HepG2 (cell line): ENCODE data around the gene KAZN. TPM values are rescaled to one million over a fixed set of nuclear protein-coding genes. Genes with fewer than 3 reads are reported as not detected.

Source experiments
- ATAC-seq: fragments of 200-7000 bp; cut with Tn5 transposase; 3 replicates; pipeline ENCODE4 v1.9.1; 2020; ENCODE audit warnings: mild to moderate bottlenecking, moderate library complexity
- BruUV-seq: library from RNA; stranded (reverse); fragments of 400-500 nt; replicated peaks from 2 replicates; lab custom pipeline; 2021; lab: Mats Ljungman, UMichigan
- CTCF ChIA-PET: fragments of 300-600 bp; formaldehyde crosslinking; extraction: SDS; loops from one replicate; lab custom pipeline; 2021; ENCODE audit warnings: low total read pairs, inconsistent platforms, low intra/inter-chr PET ratio; lab: Yijun Ruan, JAX
- POLR2A ChIA-PET: fragments of 350-600 bp; sonication (Branson Sonifier 250); formaldehyde crosslinking; loops from one replicate; lab custom pipeline; 2020; ENCODE audit warnings: antibody characterized with exemption, inconsistent platforms; lab: Yijun Ruan, JAX
- DNase-seq: peaks from one replicate; pipeline ENCODE4 v3.0.0-alpha.2; 2015; ENCODE audit warnings: low spot score
- FAIRE-seq: peaks from 3 replicates; lab custom pipeline; 2011; peaks lifted over from hg19 to GRCh38; lab: Jason Lieb, UNC
- H2AFZ ChIP-seq: one replicate; pipeline ENCODE4 v1.6.1; 2011; ENCODE audit warnings: low read length, inconsistent platforms
- H3K27ac ChIP-seq: fragments of 300-600 bp; 3 replicates; pipeline ENCODE4 v1.8.0; 2011; ENCODE audit warnings: mixed run types, mild to moderate bottlenecking, mixed read lengths, low read length, inconsistent platforms; ENCODE audit not compliant: insufficient read depth; ENCODE audit errors: extremely low read length
- H3K27me3 ChIP-seq, 2 experiments: fragments of 200-600 bp in 1 of 2; 2 replicates in 1 of 2; 3 replicates in 1 of 2; pipeline versions ENCODE4 v1.6.0 to v1.8.0; 2011; ENCODE audit warnings: low read length in 2 of 2, mild to moderate bottlenecking in 2 of 2, moderate library complexity in 2 of 2, inconsistent platforms in 1 of 2; ENCODE audit not compliant: insufficient read depth in 2 of 2, control insufficient read depth in 1 of 2
- H3K36me3 ChIP-seq, 2 experiments: fragments of 200-600 bp in 1 of 2; replicated peaks in 1 of 2; 2 replicates in 1 of 2; 3 replicates in 1 of 2; pipeline versions ENCODE4 v1.5.1 to v1.8.0; 2011; ENCODE audit warnings: low read length in 2 of 2, inconsistent platforms in 1 of 2; ENCODE audit not compliant: insufficient read depth in 2 of 2, control insufficient read depth in 1 of 2
- H3K4me1 ChIP-seq: 2 replicates; pipeline ENCODE4 v1.5.1; 2012; ENCODE audit warnings: low read length, inconsistent platforms; ENCODE audit not compliant: insufficient read depth
- H3K4me2 ChIP-seq: 2 replicates; pipeline ENCODE4 v1.6.0; 2011; ENCODE audit warnings: low read depth, low read length, inconsistent platforms
- H3K4me3 ChIP-seq, 3 experiments: fragments of 200-600 bp in 1 of 3; sonication (generic), shearing (Covaris generic) in 1 of 3; replicated peaks in 1 of 3; 2 replicates each; pipeline ENCODE4 v1.5.1; 2011 to 2016; ENCODE audit warnings: low read length in 3 of 3, inconsistent platforms in 2 of 3, low read depth in 2 of 3, mild to moderate bottlenecking in 2 of 3, control low read depth in 1 of 3, mixed read lengths in 1 of 3; ENCODE audit not compliant: insufficient read depth in 1 of 3
- H3K79me2 ChIP-seq: one replicate; pipeline ENCODE4 v1.6.1; 2011; ENCODE audit warnings: low read length, inconsistent platforms; ENCODE audit not compliant: insufficient read depth
- H3K9ac ChIP-seq: 2 replicates; pipeline ENCODE4 v1.6.0; 2011; ENCODE audit warnings: mild to moderate bottlenecking, low read depth, low read length, inconsistent platforms; ENCODE audit not compliant: insufficient read depth
- H3K9me3 ChIP-seq: 2 replicates; pipeline ENCODE4 v1.5.1; 2012; ENCODE audit warnings: mild to moderate bottlenecking, low read length
- H4K20me1 ChIP-seq: 2 replicates; pipeline ENCODE4 v1.6.0; 2011; ENCODE audit warnings: inconsistent platforms, mild to moderate bottlenecking, low read length, moderate library complexity; ENCODE audit not compliant: insufficient read depth
- ATF7 ChIP-seq, 2 experiments: fragments of 450-650 bp in 1 of 2; sonication (generic) in 1 of 2; formaldehyde crosslinking in 1 of 2; IDR thresholded peaks; 2 replicates each; pipeline versions ENCODE4 v1.4.0 to v1.6.1; 2016 to 2020; ENCODE audit warnings: antibody characterized with exemption in 1 of 2, mild to moderate bottlenecking in 1 of 2, missing genetic modification reagents in 1 of 2
- GPN1 ChIP-seq: sonication (generic); formaldehyde crosslinking; IDR thresholded peaks from 2 replicates; pipeline ENCODE4 v1.5.1; 2020; ENCODE audit warnings: missing genetic modification reagents, borderline replicate concordance
- IRF2 ChIP-seq: IDR thresholded peaks from 2 replicates; pipeline ENCODE4 v1.6.1; 2018; ENCODE audit warnings: missing genetic modification reagents, missing compliant biosample characterization
- NKX3-1 ChIP-seq: sonication (generic); formaldehyde crosslinking; IDR thresholded peaks from 2 replicates; pipeline ENCODE4 v1.5.0; 2020; ENCODE audit warnings: missing genetic modification reagents
- ZBTB42 ChIP-seq: sonication (generic); formaldehyde crosslinking; IDR thresholded peaks from 2 replicates; pipeline ENCODE4 v1.5.0; 2020; ENCODE audit warnings: mild to moderate bottlenecking, missing genetic modification reagents
- ZNF20 ChIP-seq: sonication (generic); formaldehyde crosslinking; IDR thresholded peaks from 2 replicates; pipeline ENCODE4 v1.4.0; 2020; ENCODE audit warnings: mild to moderate bottlenecking, moderate library complexity, missing genetic modification reagents
- ZNF318 ChIP-seq: sonication (generic); formaldehyde crosslinking; IDR thresholded peaks from 2 replicates; pipeline ENCODE4 v1.4.0; 2020; ENCODE audit warnings: mild to moderate bottlenecking, missing genetic modification reagents
- ZNF333 ChIP-seq: sonication (generic); formaldehyde crosslinking; IDR thresholded peaks from 2 replicates; pipeline ENCODE4 v1.4.0; 2020; ENCODE audit warnings: mild to moderate bottlenecking, missing genetic modification reagents, borderline replicate concordance
- ZNF724P ChIP-seq: sonication (generic); formaldehyde crosslinking; IDR thresholded peaks from 2 replicates; pipeline ENCODE4 v1.8.0; 2022; ENCODE audit warnings: missing genetic modification reagents, borderline replicate concordance
- ZNF788 ChIP-seq: sonication (generic); formaldehyde crosslinking; IDR thresholded peaks from 2 replicates; pipeline ENCODE4 v1.5.0; 2020; ENCODE audit warnings: mild to moderate bottlenecking, missing genetic modification reagents, borderline replicate concordance
- WGBS: methylation state at CpG from one replicate; pipeline ENCODE4 v1.1.6; 2017; ENCODE audit warnings: low lambda C conversion rate; 5-methylcytosine and 5-hydroxymethylcytosine counted together
- in situ Hi-C: cut with HindIII; loops from 2 replicates; pipeline ENCODE4 v1.10.0; 2017; ENCODE audit warnings: low pct_unique_long_range_greater_than_20kb; ENCODE audit not compliant: extremely low pct_ligation_motif_present
- intact Hi-C: fragments of 100-400 bp; cut with micrococcal nuclease; formaldehyde crosslinking; loops from one replicate; pipeline ENCODE4 v1.10.0; 2022; ENCODE audit not compliant: unreplicated experiment
- polyA plus RNA-seq, 8 experiments: library from polyadenylated mRNA; depleted of rRNA in 3 of 8; stranded (reverse) in 7 of 8; unstranded in 1 of 8; fragments of >200 nt; fragmentation: Illumina TruSeq in 4 of 8; extraction: Trizol in 4 of 8; gene quantifications; 2 replicates each; pipeline versions ENCODE4 v1.2.1 to v1.2.3, GENCODE V29; 2011 to 2016; ENCODE audit warnings: low read depth in 4 of 8, missing spikeins in 1 of 8, mixed read lengths in 1 of 8; ENCODE audit not compliant: insufficient read depth in 1 of 8
- total RNA-seq, 5 experiments: library from RNA; depleted of rRNA; stranded (reverse); fragments of >200 nt; fragmentation: Illumina TruSeq; extraction: Trizol; gene quantifications; 2 replicates each; pipeline ENCODE4 v1.2.3, GENCODE V29; 2016; ENCODE audit warnings: low read depth in 1 of 5

Gene KAZN
- total and polyA plus RNA-seq, 2 of the 13 experiments (the other 11 are each of a cell fraction or from before 2014, with no cell fraction given) = 10.4 to 13.5 TPM

DNA sequence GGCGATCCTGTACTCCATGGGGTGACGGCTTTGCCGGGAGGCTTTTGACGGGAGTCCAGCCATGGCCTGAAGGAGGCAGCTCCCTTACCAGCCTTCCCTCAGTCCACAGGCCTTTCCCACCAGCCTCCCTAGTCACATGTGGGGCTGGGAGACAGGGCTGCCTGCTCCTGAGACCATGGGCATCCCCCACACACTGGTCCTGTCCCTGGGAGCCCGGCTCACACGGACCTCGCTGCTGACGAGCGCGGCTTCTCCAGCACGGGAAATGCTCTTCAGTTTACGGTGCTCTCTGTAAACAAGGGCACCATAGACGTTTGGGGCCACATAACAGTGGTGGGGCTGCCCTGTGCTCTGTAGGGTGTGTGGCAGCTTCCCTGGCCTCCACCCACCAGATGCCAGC is 450.6 kb downstream of the KAZN start:
- Histone ChIP-seq H3K27me3 (no peaks in the 10 kb centered on the region), H2AFZ (no peak overlapping the region), H3K4me1 (no peaks in the 10 kb centered on the region), H3K27ac (no peak overlapping the region), H4K20me1 (peaks cover 5% of the 10 kb centered on the region; the same call in 1 of the 2 replicates), H3K79me2 (no peaks in the 10 kb centered on the region), H3K4me3 (no peak overlapping the region), H3K36me3 (peaks cover 24 to 63% of the 10 kb centered on the region in 2 experiments), H3K4me2 (no peak overlapping the region), H3K9me3 (no peaks in the 10 kb centered on the region), H3K9ac (no peak overlapping the region)
- ATAC-seq = no peak
- CTCF ChIA-PET = no interaction called here
- no peak for TF ChIP-seq ZNF20 (CRISPR knock-in tag)
- no peak for TF ChIP-seq GPN1 (CRISPR knock-in tag)
- TF ChIP-seq ZNF724P = no peak
- no peak for TF ChIP-seq ZBTB42 (CRISPR knock-in tag)
- TF ChIP-seq ZNF788 (CRISPR knock-in tag) = no peak
- TF ChIP-seq IRF2 = no peak
- no peak for TF ChIP-seq NKX3-1 (CRISPR knock-in tag)
- no peak for FAIRE-seq
- BruUV-seq = no TSS peak
- intact Hi-C loops (no loop called here), in situ Hi-C loops (loop anchor here (5.0 to 25.0 kb wide), 4 partner anchors 137 to 1087 kb away; no protein-coding TSS in a partner anchor)
- no peak for DNase-seq
- 100% methylated on average over 5 of the region's 13 CpGs for WGBS
- POLR2A ChIA-PET = no interaction called here

- H3K27ac ChIP-seq = no peak overlapping the region
- peaks cover 25 to 68% of the 10 kb centered on the region in 2 experiments for H3K36me3 ChIP-seq
- BruUV-seq = no TSS peak
- intact Hi-C loops = no loop called here
- ChIA-PET POLR2A (no interaction called here), CTCF (no interaction called here)
- FAIRE-seq (no peak), DNase-seq (no peak), ATAC-seq (no peak)
- H3K79me2 ChIP-seq = no peaks in the 10 kb centered on the region
- H3K4me3 ChIP-seq = no peak overlapping the region
- H3K9ac ChIP-seq = no peak overlapping the region
- H3K9me3 ChIP-seq = no peaks in the 10 kb centered on the region
- H3K4me2 ChIP-seq = no peak overlapping the region
- in situ Hi-C loops = no loop called here
- H2AFZ ChIP-seq = no peak overlapping the region
- H4K20me1 ChIP-seq = peaks cover 5% of the 10 kb centered on the region; the same call in 1 of the 2 replicates
- no peaks in the 10 kb centered on the region for H3K4me1 ChIP-seq
- no peaks in the 10 kb centered on the region for H3K27me3 ChIP-seq
- 91% methylated on average over 8 of the region's 8 CpGs for WGBS
- TF ChIP-seq ZNF333 (CRISPR knock-in tag) = no peak
- no peak for TF ChIP-seq ZNF318 (CRISPR knock-in tag)
- TF ChIP-seq ATF7 (IDR thresholded peaks at IDR 0.05) = no peak
- no peak for TF ChIP-seq ATF7 (CRISPR knock-in tag; IDR thresholded peaks at IDR 0.05)
These were observed 453.5 kb downstream of the KAZN start for GRCh38 chr1:15051882-15052528.
